IPS-15b (cell line): ENCODE measurements around the gene SMIM15.

Source experiments
- H3K27me3 ChIP-seq: one replicate; pipeline ENCODE4 v1.6.1; 2013; ENCODE audit warnings: low read length; ENCODE audit not compliant: control insufficient read depth, insufficient read depth
- H3K36me3 ChIP-seq: one replicate; pipeline ENCODE4 v1.6.1; 2013; ENCODE audit warnings: low read length; ENCODE audit not compliant: control insufficient read depth, insufficient read depth
- H3K4me1 ChIP-seq: one replicate; pipeline ENCODE4 v1.6.1; 2013; ENCODE audit warnings: mild to moderate bottlenecking, low read length; ENCODE audit not compliant: control insufficient read depth, insufficient read depth
- H3K4me3 ChIP-seq: one replicate; pipeline ENCODE4 v1.5.1; 2013; ENCODE audit warnings: low read depth, low read length
- H3K9ac ChIP-seq: one replicate; pipeline ENCODE4 v1.6.1; 2013; ENCODE audit warnings: low read depth, mild to moderate bottlenecking, low read length
- H3K9me3 ChIP-seq: one replicate; pipeline ENCODE4 v1.6.1; 2013; ENCODE audit warnings: mild to moderate bottlenecking, low read length; ENCODE audit not compliant: control insufficient read depth, insufficient read depth

The SMIM15 gene

DNA sequence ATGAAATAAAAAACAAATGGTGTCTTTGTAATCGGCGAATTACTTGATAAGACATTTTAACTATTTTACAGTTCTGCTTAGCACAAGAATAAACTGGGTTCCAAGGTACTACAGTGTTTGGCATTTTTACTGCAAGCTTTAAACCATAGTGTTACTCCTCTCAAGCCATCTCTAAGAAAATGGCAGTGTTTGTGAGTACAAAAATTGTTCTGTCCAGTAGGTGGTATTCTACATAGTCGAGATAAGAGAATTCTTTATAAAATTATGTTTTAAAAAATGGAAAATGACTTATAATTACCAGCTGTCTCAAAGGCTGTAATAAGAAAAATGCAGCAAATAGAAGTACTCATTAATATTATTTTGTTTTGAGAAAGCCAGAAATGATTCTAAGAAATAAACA is 3.2 kb downstream of the SMIM15 start:
- Histone ChIP-seq H3K9me3 (no peaks in the 10 kb centered on the region), H3K4me1 (peaks cover 9% of the 10 kb centered on the region), H3K9ac (no peak overlapping the region), H3K27me3 (no peaks in the 10 kb centered on the region), H3K36me3 (peaks cover 8% of the 10 kb centered on the region), H3K4me3 (no peak overlapping the region)

DNA sequence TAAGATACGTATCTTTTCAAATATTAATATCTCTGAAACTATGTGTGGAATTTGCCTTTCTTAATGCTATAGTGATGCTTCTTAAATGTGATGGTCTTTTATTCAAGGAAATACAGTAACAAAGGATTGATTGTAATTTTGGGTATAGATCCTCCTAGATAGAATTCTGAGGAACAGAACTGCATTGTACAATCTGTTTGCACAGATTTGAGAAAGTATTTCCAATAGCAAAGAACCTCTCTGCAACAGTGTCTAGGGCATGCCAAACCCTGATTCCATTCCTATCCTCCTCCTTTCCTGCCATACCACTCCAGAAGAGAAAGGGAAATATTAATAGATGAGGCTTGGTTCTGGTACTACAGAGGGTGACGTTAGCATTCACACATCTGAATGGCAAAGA is 10.4 kb downstream of the SMIM15 start:
- no peaks in the 10 kb centered on the region for H3K9me3 ChIP-seq
- no peaks in the 10 kb centered on the region for H3K27me3 ChIP-seq
- H3K36me3 ChIP-seq: no peaks in the 10 kb centered on the region
- no peak overlapping the region for H3K9ac ChIP-seq
- no peaks in the 10 kb centered on the region for H3K4me1 ChIP-seq
- no peak overlapping the region for H3K4me3 ChIP-seq

DNA sequence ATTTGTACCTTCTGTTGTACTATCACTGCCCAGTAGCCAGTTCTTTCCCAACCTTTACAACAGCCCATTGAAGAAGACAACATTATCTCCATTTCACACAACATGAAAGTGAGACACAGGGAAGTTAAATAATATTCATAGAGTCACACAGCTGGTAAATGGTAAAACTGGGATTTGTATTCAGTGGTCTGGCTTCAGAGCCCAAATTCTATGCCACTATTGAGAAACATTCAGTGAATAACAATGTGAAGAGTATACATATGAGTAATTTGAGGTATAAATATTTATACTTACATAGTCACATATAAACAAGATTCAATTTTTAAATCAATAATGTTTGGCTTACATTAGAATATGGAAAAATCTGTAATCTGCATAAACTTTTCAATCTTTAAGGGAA is 13.8 kb downstream of the SMIM15 start:
- no peaks in the 10 kb centered on the region for H3K36me3 ChIP-seq
- H3K9ac ChIP-seq: no peak overlapping the region
- H3K9me3 ChIP-seq: no peaks in the 10 kb centered on the region
- no peaks in the 10 kb centered on the region for H3K4me1 ChIP-seq
- no peaks in the 10 kb centered on the region for H3K27me3 ChIP-seq
- H3K4me3 ChIP-seq: no peak overlapping the region

DNA sequence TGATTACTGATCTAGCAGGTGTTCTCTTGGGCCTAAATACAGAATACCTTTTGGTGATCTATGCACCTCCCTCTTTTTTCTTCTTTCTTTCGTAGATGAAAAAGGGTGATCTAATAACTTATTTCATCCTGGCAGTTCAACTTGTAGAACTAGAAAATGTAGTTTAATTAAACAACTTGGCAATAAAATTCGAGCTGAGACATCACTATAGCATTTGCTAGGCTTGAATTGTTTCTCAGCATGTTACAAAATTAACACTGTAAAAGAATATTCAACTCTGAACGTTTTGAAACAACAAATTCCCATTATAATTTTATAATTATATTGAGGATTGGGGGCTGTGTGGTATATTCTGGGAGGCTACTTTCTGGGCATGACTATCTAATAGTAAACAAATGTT is 19.5 kb downstream of the SMIM15 start:
- Histone ChIP-seq H3K9me3 (no peaks in the 10 kb centered on the region), H3K9ac (no peak overlapping the region), H3K36me3 (no peaks in the 10 kb centered on the region), H3K4me3 (no peak overlapping the region), H3K27me3 (no peaks in the 10 kb centered on the region), H3K4me1 (no peaks in the 10 kb centered on the region)

DNA sequence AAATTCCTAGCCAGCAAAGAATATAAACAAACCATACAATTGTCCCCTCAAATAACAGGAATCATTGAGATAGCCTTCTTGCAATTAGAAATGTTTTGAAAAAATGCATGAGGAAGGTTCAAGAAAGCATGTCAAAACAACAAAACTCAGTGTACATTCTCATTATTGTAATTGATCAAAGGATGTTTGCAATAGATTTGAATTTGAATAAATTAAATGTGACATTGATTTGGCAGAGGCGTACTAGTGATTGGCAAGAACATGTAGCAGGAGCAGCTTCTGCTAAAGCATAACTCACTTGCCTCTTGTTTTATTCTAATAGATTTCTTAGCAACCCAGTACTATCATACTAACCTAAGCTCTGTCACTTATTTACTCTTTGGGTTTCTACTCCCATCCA is 19.9 kb downstream of the SMIM15 start:
- Histone ChIP-seq H3K9ac (no peak overlapping the region), H3K36me3 (no peaks in the 10 kb centered on the region), H3K4me3 (no peak overlapping the region), H3K4me1 (no peaks in the 10 kb centered on the region), H3K27me3 (no peaks in the 10 kb centered on the region), H3K9me3 (no peaks in the 10 kb centered on the region)

DNA sequence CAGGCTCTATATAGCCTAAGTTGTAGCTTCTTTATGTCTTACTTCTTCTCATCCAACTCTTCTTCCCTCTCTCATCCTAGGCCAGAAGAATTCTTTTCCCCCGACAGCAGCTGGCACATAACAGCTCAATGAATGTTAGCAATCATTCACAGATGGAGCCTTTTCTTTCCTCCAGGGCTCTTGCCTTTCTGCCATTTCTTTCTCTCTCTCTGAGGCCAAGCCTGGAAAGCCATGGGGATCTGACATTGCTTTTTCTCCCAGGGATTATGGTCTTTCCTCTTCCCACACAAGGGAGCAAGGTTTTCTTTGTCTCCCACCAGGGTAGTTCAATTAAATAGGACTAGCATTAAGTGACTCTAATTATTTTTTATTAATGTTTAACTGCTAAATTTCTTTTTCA is 20.5 kb downstream of the SMIM15 start:
- Histone ChIP-seq H3K36me3 (no peaks in the 10 kb centered on the region), H3K4me1 (no peaks in the 10 kb centered on the region), H3K9me3 (no peaks in the 10 kb centered on the region), H3K27me3 (no peaks in the 10 kb centered on the region), H3K9ac (no peak overlapping the region), H3K4me3 (no peak overlapping the region)

DNA sequence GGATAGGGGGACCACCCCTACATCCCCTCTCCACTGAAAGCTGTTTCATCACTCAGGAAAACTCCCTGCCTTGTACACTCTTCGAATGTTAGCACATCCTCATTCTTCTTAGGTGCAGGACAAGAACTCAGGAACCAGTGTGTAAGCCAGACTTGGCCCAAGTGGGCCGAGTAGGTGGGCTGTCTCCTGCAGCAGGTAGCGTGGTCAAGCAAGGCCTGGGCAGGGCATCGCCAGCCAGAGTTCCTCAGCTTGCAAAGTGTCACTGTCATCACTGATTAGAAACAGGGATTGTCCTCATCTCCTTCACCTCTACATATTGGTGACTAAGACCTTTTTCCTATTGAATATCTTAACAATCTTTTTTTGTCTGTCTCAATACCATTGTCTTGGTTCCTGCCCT is 22.3 kb downstream of the SMIM15 start:
- Histone ChIP-seq H3K4me3 (no peak overlapping the region), H3K9me3 (no peaks in the 10 kb centered on the region), H3K4me1 (no peaks in the 10 kb centered on the region), H3K27me3 (no peaks in the 10 kb centered on the region), H3K9ac (no peak overlapping the region), H3K36me3 (no peaks in the 10 kb centered on the region)

DNA sequence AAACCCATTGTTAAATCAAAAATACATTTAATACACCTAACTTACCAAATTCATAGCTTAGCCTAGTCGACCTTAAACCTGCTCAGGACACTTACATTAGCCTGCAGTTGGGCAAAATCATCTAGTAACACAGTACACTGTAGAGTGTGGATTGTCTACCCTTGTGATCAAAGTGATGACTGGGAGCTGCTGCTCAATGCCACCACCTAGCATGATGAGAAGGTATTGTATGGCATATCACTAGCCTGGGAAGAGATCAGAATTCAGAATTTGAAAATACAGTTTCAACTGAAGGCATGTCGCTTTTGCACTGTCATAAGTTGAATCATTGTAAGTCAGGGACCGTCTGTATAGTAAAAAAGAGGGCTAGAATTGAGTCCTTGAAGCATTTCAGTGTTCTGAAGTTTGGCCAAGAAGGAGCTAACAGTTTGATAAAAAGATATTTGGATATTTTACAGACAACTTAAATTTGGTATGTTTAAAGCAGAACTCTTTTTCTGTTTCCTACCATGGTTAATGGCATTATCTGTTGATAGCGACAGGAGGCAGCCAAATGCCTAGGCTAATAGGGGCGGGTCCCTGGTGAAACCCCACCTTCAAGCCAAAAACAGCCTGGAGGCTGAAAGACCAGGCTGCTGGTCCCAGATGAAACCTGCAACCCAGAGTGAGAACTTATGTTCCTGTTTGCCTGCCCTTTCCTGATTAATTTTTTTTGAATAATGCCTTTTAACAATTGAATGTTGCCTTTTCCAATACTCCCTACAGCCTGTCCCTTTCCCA is 23.0 kb downstream of the SMIM15 start:
- no peaks in the 10 kb centered on the region for H3K36me3 ChIP-seq
- H3K4me1 ChIP-seq: no peaks in the 10 kb centered on the region
- H3K9ac ChIP-seq: no peak overlapping the region
- H3K4me3 ChIP-seq: no peak overlapping the region
- H3K9me3 ChIP-seq: no peaks in the 10 kb centered on the region
- no peaks in the 10 kb centered on the region for H3K27me3 ChIP-seq

DNA sequence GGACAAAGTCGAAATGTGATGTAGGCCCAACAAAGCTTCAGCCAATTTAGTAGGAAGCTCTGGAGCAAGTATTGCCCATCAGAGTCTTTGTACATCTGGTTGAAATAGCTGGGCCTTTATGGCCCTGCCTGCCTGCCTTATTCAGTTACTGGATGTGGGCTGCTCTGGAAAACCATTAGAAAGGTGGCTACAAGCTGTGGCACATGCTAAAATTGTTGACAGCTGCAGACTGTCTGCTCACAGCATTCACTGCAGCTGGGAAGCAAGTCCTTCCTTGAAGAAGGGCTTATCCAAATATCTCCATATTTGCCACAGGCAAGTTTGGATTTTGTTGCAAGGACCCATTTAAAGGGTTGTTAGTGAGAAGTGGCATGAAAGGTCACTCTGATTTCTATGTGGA is 24.4 kb downstream of the SMIM15 start:
- Histone ChIP-seq H3K4me1 (no peaks in the 10 kb centered on the region), H3K9me3 (no peaks in the 10 kb centered on the region), H3K4me3 (no peak overlapping the region), H3K36me3 (no peaks in the 10 kb centered on the region), H3K27me3 (no peaks in the 10 kb centered on the region), H3K9ac (no peak overlapping the region)

DNA sequence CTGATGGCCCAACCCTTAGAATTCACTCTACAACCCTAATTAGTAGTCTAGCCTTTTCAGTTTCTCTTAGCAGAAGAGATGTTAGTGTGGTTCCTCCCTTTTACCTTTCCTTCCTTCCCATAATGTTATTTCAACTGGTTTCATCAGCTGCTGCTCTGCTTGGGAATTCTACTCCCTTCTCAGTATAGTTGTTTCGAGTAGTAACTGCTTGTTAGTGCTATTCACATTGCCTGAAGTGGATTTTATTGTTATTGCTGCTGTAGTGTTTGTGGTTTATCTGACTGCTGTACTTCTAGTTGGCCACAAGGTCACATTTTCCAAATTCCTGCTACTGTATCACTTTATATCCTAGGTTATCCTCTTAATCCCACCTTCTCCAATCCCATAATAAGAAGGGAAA is 29.7 kb downstream of the SMIM15 start:
- Histone ChIP-seq H3K4me1 (no peaks in the 10 kb centered on the region), H3K36me3 (no peaks in the 10 kb centered on the region), H3K9me3 (no peaks in the 10 kb centered on the region), H3K4me3 (no peak overlapping the region), H3K9ac (no peak overlapping the region), H3K27me3 (no peaks in the 10 kb centered on the region)

DNA sequence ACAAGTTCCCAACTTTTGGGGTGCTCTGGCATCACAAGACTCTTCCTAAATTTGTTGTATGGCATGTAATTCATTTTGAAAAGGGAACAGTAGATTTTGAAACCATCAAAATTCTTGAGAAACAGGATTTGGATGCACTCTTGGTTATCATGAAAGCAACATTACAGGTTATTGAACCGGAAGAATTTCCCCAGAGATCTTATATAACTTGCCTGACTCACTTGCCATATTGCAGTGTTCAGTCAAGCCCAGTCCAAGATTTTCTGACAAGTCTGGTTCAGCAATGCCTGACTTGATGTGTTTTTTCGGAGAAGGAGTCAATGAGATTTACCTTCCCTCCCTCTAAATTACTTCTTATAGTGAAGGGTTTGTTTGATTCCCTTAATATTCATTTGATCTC is 32.0 kb downstream of the SMIM15 start:
- no peaks in the 10 kb centered on the region for H3K4me1 ChIP-seq
- no peak overlapping the region for H3K9ac ChIP-seq
- no peaks in the 10 kb centered on the region for H3K36me3 ChIP-seq
- H3K27me3 ChIP-seq: no peaks in the 10 kb centered on the region
- no peaks in the 10 kb centered on the region for H3K9me3 ChIP-seq
- H3K4me3 ChIP-seq: no peak overlapping the region

DNA sequence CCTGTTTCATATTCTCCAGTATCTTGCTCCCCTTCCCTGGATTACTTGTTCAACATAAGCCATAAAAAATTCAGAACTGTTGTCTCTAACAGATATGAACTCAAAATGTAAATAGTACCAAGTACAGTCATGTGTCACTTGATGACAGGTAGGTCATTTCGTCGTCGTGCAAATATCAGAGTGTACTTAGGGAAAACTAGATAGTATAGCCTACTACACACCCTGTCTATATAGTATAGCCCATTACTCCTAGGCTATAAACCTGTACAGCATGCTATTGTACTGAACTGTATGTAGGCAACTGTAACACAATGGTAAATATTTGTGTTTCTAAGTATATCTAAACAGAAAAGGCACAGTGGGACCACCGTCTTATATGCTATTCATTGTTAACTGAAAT is 39.1 kb downstream of the SMIM15 start:
- no peak overlapping the region for H3K9ac ChIP-seq
- no peaks in the 10 kb centered on the region for H3K36me3 ChIP-seq
- no peaks in the 10 kb centered on the region for H3K27me3 ChIP-seq

More for the DNA sequence above, 39.1 kb downstream of the SMIM15 start:
- Histone ChIP-seq H3K4me3 (no peak overlapping the region), H3K9me3 (no peaks in the 10 kb centered on the region), H3K4me1 (no peaks in the 10 kb centered on the region)
